NCI-H82 (cell line): ENCODE measurements around the gene PLEKHN1.

ENCODE experiments used
- DNase-seq: peaks from one replicate; lab custom pipeline; 2025; lab: John Stamatoyannopoulos, UW

Gene PLEKHN1

DNA sequence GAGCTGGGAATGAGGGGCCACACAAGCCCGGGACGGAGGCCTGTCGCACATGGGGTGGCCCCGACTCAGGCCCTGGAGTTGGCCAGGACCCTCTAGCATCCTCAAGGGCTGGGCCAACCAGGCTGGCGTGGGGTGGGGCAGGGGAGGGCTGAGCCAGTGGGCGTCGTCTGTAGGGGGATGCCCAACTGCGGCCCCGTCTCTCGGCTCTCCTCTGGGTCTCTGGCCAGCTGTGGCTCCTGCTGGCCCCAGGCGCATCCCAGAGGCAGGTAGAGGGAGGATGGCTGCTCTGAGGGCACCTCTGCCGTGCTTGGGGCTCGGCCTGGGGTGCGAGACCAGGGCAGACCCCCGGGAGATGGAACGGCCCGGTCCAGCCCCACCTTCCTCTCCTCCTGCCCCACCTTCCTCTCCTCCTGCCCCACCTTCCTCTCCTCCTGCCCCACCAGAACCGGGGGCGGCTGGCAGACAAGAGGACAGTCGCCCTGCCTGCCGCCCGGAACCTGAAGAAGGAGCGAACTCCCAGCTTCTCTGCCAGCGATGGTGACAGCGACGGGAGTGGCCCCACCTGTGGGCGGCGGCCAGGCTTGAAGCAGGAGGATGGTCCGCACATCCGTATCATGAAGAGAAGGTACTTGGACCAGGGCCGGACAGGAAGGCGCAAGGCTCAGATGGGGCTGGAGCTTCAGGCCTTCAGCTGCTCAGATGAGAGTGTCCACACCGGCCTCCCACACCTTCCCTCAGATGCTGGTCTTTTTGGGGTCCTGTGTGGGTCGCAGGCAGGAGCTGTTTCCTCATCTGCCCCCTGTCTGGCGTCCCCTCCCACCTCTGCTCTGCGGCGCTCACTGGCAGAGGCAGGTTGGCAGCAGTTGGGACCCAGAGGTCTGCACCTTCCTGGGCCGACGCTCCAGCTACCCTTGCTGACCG is 36.3 kb upstream of the PLEKHN1 start:
- DNase-seq, result no peak

DNA sequence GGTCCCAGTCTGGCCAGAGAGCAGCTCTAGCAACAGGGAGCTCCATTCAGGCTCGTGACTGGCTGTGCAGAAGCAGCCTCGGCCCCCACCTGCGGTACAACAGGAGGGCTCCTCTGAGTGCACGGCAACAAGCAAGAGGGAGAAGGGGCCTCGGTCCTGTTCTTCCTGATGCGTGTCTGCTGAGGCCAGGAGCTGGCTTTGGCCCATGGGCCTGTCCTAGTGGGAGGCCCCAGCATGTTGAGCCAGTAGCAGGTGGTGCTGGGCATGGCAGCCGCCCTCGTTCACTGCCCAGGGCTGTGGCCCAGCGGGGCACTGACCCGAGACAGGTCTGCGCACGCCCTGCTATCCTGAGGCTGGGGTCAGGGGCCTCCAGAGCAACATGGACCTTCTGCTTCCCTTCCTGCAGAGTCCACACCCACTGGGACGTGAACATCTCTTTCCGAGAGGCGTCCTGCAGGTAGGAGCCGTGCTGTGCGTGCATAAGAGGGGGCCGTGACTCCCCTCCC is 35.6 kb upstream of the PLEKHN1 start:
- DNase-seq, result no peak

DNA sequence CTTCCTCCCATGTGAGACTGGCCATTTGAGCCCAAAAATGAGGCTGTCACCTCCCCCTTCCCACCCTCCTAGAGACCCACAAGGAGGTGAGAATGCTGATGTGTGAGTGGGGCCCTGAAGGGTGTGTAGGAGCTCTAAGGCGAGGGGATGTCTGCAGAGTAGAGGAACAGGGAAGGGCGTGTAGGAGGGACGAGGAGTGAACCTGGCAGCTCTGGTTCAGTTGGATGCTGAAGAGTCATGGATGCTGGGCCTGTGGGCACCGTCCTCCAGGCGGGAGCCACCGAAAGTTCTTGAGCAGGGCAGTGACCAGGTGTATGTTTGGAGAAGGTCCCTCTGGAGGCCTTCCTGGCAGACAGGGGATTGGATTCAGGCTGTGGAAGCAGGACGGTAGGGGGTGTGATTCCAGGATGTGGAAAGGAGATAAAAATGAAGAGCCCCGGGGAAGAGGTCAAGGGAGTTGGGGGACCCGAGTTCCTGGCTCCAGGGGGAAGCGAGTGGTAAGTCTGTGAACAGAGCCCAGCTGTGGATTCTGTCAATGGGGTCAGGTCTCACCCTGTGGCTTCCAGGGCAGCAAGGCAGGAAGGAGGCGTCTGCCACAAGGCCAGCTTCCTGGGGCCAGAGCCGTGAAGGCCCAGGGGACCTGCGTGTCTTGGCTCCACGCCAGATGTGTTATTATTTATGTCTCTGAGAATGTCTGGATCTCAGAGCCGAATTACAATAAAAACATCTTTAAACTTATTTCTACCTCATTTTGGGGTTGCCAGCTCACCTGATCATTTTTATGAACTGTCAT is 34.7 kb upstream of the PLEKHN1 start:
- peak; percentile 57 for DNase-seq

DNA sequence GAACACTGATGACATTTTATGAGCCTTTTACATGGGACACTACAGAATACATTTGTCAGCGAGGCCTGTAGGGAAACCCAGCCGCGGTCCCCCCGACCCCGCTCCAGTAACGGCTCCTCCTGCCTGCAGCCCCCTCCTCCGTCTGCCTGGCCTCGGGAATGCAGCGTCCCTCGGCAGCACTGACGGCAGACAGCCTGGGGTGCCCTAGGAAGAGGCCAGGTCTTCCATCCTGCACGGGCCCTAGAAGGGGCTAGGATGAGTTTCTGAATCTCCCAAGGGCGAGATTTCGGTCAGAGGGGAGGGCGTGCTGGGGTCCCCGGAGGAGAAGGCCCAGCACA is 34.1 kb upstream of the PLEKHN1 start:
- no peak for DNase-seq

DNA sequence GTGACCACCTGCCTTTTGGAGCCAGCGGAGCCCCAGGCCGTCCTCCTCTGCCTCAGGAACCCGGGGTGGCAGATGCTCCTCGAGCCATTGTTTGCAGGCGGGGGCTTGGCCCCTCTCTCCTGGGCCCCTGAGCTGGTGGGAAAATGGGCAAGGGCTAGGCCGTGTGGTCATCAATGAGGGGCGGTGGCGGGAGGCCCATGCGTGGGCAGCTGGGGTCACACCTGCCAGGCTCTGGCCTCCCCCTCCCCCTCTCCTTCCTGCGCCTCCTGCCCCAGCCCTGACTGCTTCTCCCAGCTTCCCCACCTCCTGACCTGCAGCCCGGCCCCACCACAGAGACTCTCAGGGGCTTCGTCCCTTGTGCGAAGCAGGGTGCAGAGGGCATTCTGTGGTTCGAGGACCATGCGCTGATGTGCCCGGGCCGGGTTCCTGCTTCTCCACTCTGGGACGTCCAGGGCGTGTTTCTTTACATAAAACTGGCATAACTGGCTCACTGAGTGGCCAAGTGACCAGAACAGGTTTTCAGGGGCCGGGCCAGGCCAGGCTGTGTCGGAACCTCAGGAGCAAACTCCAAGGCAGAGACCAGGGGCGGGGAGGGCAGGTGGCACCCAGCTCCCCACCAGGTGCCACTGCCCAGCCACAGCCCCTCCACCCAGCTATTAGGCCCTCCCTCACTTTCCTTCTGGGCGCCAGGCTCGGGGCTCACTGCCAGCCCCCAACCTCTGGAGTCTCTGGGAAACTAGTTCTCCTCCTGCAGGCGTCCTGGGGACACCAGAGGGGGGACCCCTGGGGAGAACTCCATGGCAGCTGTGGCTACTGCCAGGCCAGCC is 33.3 kb upstream of the PLEKHN1 start:
- peak; percentile 52 for DNase-seq

DNA sequence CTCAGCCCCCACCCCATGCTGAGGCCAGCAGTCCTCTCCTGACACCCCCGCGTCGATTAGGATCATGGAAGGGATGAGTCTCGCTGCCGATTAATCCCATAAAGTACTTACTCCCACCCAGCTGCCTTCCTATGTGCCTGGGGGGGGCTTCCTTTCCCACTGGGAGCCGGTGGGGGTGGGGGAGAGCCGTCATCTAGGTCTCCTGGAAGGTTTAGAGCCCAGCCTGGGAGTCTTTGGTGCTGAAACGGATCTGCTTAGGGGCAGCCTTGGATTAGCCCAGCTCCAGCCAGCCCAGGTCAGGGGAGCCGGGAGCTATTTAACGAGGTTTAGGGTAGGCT is 32.7 kb upstream of the PLEKHN1 start:
- DNase-seq, result peak; percentile 100

DNA sequence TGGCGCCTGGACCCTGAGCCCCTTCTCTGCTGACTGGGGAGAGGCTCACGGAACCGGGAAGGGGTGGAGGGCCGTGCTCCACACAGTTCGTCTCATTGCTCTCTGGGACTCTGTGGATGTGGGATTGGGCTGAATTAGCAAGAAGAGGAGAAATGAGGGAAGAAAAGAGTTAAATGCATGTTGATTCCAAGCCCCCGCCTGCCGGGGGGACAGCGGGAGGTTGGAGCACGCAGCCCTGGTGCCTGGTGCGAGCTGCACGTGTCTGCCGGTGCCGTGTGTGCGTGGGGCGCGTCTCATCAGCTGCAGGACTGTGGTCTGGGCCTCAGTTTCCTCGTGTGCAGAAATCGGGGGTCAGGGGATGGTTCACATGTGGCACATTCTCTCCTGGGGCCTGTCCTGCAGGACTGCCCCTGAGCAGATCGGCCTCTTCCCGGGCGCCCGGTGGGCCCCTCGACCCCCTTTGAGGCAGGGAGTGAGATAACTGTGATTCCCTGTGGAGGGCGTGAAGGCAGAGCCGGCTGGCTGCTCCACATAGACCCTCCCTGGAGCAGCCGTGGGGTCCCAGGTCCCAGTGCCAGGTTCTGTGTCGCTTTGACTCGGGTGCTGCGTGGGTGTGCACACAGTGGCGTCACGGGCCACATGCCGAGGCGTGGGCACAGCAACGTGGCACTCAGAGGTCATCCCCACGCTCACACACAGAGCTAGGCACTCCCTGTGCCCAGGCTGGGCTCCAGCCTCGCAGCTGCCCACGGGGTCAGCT is 31.1 kb upstream of the PLEKHN1 start:
- peak; percentile 64 for DNase-seq

DNA sequence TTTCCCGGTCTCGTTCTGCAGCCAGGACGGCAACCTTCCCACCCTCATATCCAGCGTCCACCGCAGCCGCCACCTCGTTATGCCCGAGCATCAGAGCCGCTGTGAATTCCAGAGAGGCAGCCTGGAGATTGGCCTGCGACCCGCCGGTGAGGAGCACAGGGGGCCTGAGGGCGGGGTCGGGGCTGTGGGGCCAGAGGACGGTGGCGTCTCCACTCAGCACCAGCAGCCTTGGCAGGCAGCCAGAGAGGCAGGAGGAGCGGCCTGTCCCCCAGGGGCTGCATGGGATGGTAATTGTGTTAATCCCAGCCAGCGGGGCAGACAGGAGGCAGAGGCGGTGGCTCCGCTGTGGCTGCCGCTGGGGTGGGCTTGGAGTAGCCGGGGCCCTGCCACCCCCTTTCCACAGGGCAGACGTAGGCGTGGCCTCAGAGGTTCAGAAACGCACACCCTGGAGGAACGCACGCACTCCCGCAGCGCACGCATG is 30.5 kb upstream of the PLEKHN1 start:
- peak; percentile 99 for DNase-seq

DNA sequence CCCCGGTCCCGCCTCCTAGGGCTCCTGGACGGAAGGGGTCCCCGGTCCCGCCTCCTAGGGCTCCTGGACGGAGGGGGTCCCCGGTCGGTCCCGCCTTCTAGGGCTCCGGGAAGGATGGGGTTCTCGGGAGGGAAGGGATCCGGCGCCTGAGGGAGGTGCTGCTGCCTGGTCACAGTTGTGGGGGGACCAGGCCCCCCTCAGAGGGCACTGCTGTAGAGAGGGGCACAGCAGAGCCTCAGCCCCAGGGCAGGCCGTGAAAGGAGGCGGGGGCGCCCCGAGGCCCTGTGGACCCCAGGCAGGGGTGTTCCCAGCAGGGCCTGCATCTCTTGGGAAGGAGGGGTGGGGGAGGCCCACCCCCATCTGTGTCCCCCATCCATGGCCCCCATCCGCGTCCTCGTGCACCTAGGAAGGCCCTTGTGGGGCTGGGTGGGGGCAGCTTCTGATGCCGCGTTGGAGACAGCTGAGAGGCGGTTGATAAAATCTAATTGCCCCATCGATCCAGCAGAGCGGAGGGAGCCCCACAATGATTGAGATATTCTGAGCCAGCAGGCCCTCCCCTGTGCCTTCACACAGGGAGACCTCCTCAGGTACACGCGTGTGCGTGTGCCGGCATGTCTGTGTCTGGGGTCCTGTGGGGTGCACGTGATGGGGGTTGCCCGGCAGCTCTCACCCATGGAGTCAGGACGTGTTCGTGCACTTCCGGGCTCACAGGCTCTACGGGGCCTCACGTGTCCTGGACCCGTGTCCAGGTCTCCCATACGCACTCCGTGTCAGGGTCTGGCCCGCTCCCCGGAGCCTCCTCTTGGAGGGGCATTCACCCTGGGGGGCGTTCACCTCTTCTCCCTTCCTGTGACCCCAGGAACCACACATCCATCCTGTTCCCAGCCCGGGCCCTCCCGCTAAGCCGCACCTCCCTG is 29.7 kb upstream of the PLEKHN1 start:
- DNase-seq, result peak; percentile 42

DNA sequence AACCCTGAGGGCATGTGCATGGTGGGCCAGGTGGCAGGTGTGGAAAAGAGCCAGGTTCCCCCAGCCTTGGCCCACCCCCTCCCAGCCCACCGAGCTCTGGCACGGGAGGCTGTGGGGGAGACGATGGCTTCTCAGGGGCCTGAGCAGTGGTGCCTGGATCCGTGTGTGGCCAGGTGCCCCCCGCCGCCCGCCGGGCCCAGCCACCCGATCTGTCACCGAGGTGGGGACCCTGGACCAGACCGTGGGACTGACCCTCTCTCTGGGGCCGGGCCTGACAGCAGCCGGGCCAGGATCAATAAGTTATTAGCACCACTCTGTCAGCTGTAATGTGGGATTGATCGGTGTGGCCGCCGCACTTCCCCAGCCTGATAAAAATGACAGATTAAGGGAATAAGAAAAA is 28.8 kb upstream of the PLEKHN1 start:
- DNase-seq, result no peak

DNA sequence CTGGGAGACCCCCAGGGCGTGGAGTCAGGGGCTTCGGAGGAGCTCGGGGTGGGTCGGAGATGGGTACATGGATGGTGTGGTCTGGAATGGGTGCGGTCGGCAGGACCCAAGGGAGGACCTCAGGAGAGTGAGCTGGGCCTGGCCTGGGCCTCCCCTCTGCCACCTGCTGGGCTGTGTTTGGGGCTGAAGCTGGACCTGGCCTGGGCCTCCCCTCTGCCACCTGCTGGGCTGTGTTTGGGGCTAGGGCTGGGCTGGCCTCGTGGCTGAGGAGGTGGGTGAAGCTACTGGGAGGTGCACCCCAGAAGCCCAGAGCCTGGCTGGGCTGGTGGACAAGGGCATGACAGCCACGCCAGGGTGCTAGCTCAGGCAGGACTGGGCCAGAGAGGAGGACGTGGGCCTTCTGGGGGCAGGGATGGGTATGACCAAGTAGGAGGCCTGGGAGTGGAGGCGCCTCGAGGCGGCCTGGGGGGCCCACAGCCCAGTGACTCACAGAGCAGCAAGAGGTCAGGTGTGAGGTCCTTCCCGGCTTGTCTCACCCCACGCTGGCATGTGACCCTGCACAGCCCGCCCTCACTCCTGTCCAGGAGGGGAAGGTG is 28.1 kb upstream of the PLEKHN1 start:
- DNase-seq, result peak; percentile 62

DNA sequence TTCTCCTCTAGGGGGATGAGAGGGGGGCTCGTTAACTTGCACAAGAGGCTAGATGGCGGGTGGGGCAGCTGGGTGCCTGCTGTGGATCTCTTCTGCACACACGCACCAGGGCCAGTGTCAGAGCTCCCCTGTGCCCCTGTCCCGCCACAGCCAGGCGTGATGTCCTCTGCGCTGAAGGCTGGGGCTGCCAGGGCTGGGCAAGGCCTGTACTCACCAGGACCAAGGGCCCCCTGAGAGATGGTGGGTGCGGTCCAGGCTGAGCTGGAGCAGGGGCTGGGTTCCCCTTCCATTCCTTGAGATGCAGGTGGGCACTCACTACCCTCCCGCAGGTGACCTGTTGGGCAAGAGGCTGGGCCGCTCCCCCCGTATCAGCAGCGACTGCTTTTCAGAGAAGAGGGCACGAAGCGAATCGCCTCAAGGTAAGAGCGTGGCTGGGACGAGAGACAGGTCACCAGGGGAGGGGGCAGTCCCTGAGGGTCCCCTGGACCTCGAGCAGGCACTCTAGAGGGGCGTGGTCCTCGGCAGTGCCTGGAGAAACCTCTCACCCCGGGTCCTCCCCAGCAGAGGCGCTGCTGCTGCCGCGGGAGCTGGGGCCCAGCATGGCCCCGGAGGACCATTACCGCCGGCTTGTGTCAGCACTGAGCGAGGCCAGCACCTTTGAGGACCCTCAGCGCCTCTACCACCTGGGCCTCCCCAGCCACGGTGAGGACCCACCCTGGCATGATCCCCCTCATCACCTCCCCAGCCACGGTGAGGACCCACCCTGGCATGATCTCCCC is 27.4 kb upstream of the PLEKHN1 start:
- peak; percentile 50 for DNase-seq

DNA sequence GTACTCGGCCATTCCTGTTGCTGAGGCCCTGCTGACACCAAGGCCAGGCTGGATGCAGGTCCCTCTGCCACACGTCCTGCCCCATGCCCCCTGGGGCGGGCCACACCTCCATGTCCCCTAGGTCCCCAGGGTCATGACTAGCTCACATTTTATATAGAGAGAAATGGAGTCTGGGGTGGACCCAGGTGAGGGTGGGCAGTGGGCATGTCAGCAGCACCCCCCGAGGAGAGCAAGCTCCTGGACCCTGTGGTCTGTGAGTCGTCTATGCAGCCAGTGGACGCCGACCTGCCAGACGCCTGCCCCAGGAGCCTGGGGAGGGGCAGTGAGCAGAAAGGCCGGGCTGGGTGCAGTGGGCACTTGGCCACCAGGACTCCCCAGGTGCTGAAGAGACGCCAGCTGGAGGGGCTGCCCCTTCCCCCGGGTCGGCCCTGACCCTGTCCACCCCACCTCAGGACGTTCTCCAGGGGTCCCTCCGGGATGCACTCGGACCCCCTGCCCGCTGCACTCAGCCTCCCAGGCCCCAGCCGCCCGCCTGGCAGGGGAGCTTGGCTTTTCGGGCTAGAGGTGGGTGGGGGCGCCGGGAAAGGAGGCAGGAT is 26.7 kb upstream of the PLEKHN1 start:
- DNase-seq, result peak; percentile 62

DNA sequence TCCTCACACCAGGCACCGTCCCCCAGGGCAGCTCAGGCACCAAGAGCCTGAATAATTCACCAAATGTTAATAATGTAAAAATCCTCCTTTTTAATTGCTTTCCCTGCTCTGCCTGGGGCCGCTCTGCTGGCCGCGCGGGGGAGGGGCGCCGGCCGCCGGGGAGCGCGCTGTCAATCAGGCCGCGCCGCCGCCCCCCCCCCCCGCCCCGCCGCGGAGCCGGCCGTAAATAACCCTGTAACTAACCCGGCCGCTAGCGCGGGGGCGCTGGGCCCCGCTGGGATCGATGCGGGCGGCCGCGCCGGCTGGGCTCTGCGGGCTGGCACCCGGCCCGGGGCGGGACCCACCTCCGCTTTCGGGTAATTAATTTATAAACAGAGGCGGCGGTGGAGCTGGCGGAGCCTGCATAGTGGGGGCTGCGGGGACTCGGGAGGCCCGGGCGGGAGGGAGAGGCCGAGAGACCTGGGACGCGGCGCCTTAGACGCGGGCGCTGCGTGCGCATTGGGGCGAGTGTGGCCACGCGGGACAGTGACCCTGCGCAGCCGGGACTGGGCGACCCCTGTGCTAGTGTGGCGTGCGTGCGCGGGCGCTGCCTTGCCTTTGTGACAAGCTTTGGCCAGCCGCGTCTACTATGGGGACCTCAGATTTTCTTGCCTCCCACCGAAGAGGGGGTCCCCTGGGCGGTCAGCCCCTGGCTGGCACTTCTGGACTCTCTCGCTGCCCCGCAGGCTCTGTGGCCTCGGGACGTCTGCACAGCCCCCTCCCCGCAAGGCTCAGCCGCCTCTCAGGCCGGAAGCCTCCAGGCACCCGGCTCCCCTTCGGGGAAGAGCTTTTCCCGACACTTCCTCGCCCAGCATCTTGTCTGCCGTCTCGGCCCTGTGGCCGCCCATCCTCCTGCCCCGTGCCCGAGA is 25.9 kb upstream of the PLEKHN1 start:
- peak; percentile 90 for DNase-seq

DNA sequence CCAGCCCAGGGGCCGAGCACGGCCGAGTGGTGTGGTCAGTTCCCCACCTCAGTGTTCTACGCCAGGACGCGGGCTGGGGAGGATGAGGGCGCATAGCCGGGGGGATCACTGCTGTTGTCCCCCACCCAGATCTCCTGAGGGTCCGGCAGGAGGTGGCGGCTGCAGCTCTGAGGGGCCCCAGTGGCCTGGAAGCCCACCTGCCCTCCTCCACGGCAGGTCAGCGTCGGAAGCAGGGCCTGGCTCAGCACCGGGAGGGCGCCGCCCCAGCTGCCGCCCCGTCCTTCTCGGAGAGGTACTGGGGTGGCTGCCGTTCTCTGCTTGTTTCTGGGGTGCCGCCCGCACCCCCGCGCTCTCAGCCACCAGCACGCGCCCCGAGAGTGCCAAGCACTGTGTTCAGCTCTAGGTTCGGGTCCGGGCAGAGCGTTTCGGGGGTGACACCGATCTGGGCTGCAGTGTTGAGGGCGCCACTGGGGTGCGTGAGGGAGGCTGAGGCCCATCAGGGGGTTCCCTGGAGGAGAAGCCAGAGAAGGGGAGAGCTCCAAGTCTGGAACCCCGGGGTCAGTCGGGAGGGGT is 25.2 kb upstream of the PLEKHN1 start:
- DNase-seq, result peak; percentile 55

DNA sequence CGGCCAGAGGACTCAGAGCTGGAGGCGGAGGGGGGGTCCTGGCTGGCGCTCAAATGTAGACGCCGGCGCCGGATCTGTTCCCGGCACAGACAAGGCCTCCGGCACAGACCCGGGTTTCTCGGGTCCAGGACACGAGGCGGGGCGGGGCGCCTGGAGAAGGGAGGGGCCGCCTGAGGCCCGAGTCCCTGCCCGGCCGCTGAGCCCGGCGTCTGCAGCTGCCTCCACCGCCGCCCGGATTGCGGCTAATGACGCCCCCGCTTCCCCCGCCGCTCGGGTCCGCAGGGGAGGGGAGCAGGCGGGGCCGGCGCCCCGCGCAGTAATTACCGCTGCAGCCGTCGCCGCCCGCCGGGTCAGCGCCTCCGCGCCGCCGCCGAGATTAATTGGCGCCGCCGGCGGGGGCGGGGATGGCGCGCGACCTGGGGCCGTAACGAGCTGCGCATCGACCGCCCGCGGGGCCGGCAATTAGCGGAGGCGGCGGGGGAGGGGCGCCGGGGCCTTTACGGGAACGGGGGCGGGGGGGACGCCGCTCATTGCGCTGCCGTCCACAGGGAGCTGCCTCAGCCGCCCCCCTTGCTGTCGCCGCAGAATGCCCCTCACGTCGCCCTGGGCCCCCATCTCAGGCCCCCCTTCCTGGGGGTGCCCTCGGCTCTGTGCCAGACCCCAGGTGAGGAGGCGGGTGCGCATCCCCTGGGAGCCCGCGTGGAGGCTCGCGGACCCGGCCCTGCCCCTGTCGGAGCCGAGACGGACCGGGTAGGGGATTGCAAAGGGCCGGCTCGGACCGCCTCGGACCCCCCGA is 24.5 kb upstream of the PLEKHN1 start:
- DNase-seq, result peak; percentile 98
